ENCODE measurements around the gene FHL2.
"Not testable (repeated sequence)": the region's sequence is repeated elsewhere in the genome, so short reads cannot be mapped to it uniquely, and the experiment has no call there.

The FHL2 gene

DNA sequence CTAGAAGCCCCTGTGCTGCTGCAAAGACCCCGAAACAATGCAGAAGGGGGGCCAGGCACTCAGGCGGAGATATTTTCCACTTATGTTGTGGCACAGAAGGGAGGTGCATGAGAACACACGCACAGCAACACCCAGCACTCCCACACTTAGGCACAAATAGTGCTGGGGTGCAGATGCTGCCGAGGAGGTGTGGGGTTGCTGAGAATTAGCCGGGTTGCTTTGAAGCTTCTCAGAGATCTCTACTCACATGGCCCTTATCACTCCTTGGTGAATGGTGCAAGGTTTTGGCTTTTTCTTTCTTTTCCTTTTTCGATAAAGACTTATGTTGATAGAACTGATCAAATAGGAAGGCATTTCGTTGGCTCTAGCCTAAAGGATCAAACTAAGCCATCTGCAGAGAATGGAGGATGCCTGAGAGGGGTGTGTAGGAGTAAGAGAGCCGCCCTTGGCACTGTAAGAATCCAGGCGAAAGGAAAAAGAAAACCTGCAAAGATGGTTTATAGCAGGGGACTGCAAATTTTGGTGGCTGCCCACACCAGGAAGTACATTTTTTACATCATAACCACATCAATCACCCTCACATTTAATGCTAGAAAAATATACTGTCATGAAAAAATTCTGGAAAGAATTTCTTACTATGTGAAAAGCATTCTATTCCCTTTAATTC is 27.9 kb upstream of the FHL2 start:
- no peak overlapping the region for H3K4me3 ChIP-seq (ENCODE audit: low read depth, low read length)
- DNase-seq (ENCODE audit: low read depth, low spot score), result no peak
- ChIA-PET POLR2A (interaction anchor here (0.7 to 1.0 kb wide), 2 partner anchors 20 to 22 kb away, joined by 3 read pairs; no protein-coding TSS in a partner anchor), CTCF (interaction anchor here (1.6 to 2.0 kb wide), 2 partner anchors 9 to 11 kb away, joined by 3 to 5 read pairs; no protein-coding TSS in a partner anchor)
- no peak for TF ChIP-seq CTCF (IDR thresholded peaks at IDR 0.05; ENCODE audit: insufficient read depth, low read length, missing control alignments)

DNA sequence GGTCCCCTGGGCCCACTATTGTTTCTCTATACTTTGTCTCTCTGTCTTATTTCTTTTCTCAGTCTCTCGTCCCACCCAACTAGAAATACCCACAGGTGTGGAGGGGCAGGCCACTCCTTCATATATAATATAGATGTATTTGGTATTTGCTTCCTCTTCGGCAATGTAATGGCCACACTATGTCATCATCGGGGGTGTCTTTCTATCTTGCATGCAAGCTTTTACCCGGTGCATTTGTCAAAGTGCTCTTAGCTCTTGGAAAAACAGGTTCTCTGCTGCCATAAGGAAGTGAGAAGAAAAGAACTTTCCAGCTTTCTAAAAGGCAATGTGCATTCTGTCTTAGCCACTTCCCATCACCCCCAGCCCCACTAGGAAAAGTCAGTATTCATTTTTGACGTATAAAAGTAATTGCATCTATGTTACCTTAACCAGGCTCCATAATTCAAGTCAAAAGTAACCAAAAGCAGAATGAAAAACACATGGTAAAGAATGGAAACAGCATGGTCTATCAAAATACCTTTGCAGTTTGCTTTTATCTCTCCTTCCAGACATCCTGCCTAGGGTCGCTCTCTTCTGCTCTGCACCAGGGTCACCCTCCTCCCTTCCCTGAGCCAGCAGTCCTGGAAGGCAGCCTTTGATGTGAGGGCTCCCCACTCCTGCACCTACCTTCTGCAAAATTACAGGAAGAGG is 27.2 kb upstream of the FHL2 start:
- ChIA-PET POLR2A (interaction anchor here (1.0 kb wide), 1 partner anchor 19 kb away, joined by 3 read pairs; no protein-coding TSS in a partner anchor), CTCF (no interaction called here)
- DNase-seq (ENCODE audit: low read depth, low spot score), result no peak
- no peak for TF ChIP-seq CTCF (IDR thresholded peaks at IDR 0.05; ENCODE audit: insufficient read depth, low read length, missing control alignments)
- H3K4me3 ChIP-seq (ENCODE audit: low read depth, low read length), result no peak overlapping the region

DNA sequence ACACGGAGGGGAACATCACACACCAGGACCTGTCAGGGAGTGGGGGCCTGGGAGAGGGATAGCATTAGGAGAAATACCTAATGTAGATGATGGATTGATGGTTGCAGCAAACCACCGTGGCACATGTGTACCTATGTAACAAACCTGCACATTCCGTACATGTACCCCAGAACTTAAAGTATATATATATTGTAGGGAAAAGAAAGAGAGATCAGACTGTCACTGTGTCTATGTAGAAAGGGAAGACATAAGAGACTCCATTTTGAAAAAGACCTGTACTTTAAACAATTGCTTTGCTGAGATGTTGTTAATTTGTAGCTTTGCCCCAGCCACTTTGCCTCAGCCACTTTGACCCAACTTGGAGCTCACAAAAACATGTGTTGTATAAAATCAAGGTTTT is 26.0 kb upstream of the FHL2 start:
- DNase-seq (ENCODE audit: low read depth, low spot score); POLR2A ChIA-PET; CTCF ChIA-PET; H3K4me3 ChIP-seq (ENCODE audit: low read depth, low read length): not testable (repeated sequence)

GRCh38 chr2:105422801-105423200 is 23.9 kb upstream of the FHL2 start:
- POLR2A ChIA-PET, result no interaction called here
- no peak overlapping the region for H3K4me3 ChIP-seq (ENCODE audit: low read depth, low read length)
- no peak for DNase-seq (ENCODE audit: low read depth, low spot score)
- TF ChIP-seq CTCF (IDR thresholded peaks at IDR 0.05; ENCODE audit: insufficient read depth, low read length, missing control alignments), result no peak
- CTCF ChIA-PET, result interaction anchor here (0.9 to 1.5 kb wide), 2 partner anchors 11 to 13 kb away, joined by 3 to 5 read pairs; no protein-coding TSS in a partner anchor

GRCh38 chr2:105421053-105421452 is 22.2 kb upstream of the FHL2 start:
- no peak for DNase-seq (ENCODE audit: low read depth, low spot score)
- CTCF ChIA-PET, result no interaction called here
- H3K4me3 ChIP-seq (ENCODE audit: low read depth, low read length), result no peak overlapping the region
- POLR2A ChIA-PET, result no interaction called here
- TF ChIP-seq CTCF (IDR thresholded peaks at IDR 0.05; ENCODE audit: insufficient read depth, low read length, missing control alignments), result no peak

DNA sequence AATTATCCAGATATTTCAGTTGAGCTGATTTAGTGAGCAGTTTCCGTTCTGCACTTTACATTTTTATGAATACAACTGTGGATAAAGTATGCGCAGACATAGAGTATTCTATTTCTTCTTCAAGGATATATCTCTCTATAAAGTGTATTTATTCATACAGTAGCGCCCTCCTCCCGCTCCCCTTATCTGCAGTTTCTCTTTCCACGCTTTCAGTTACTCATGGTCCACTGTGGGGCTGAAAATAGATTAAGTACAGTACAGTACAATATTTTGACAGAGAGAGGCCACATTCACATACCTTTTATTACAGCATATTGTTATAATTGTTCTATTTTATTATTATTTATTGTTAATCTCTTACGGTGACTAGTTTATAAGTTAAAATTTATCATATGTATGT is 19.7 kb upstream of the FHL2 start:
- ChIA-PET CTCF (interaction anchor here (0.7 to 1.6 kb wide), 3 partner anchors 9 to 73 kb away, joined by 3 to 5 read pairs (median 4); no protein-coding TSS in a partner anchor), POLR2A (interaction anchor here (1.0 to 1.5 kb wide), 2 partner anchors 9 to 14 kb away, joined by 4 to 7 read pairs; no protein-coding TSS in a partner anchor)
- no peak for TF ChIP-seq CTCF (IDR thresholded peaks at IDR 0.05; ENCODE audit: insufficient read depth, low read length, missing control alignments)
- no peak overlapping the region for H3K4me3 ChIP-seq (ENCODE audit: low read depth, low read length)
- DNase-seq (ENCODE audit: low read depth, low spot score), result no peak

Data from AG04449 (cell line).